DMS153 treated with DMSO at 0.1 percent for 48 hours (cell line): Measurements from ENCODE around the gene AVPR1A.

Source experiments
- DNase-seq: peaks from one replicate; lab custom pipeline; 2025; ENCODE audit not compliant: unreplicated experiment; lab: John Stamatoyannopoulos, UW

Gene AVPR1A

DNA sequence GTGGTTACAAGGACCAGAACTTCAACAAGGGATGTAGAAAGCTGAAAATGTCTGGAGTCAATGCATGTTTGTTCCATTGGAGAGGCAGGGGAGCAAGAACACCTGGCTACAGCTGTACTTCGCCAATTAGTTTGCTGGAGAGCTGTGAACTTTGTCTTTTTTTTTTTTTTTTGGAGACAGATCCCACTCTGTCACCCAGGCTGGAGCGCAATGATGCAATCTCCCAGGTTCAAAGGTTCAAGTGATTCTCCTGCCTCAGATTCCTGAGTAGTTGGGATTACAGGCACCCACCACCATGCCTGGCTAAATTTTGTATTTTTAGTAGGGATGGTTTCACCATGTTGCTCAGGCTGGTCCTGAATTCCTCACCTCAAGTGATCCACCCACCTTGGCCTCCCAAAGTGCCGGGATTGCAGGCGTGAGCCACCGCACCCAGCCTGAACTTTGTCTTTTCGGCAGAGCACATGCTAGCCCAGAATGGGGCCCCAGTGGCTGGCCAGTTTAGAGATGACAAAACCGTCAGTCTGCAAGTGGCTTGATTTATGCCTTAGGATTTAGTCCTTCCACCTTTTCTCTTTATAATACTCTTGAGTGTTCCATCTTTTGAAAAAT is 55.5 kb downstream of the AVPR1A start:
- DNase-seq: no peak

- DNase-seq: no peak
These were observed 57.3 kb downstream of the AVPR1A start for GRCh38 chr12:63093711-63094110.

GRCh38 chr12:63093084-63093483 is 57.9 kb downstream of the AVPR1A start:
- no peak for DNase-seq
